ENCODE measurements around the gene IFIT3. TPM values are rescaled to one million over a fixed set of nuclear protein-coding genes. Genes with fewer than 3 reads are reported as not detected.
"Not testable (repeated sequence)": the region's sequence is repeated elsewhere in the genome, so short reads cannot be mapped to it uniquely, and the experiment has no call there.

Gene IFIT3
- total and polyA plus RNA-seq, 8 donors, result 2.3 to 11.6 (median 3.9) TPM

GRCh38 chr10:89329151-89329550 is 1.4 kb downstream of the IFIT3 start:
- no peaks in the 10 kb centered on the region for H3K9me3 ChIP-seq
- DNase-seq (no peak), ATAC-seq (no peak), FAIRE-seq (no peak)
- WGBS, 2 donors, result 82 to 96% methylated on average over 2 of the region's 2 CpGs
- peaks cover 0 to 25% (median 0%) of the 10 kb centered on the region in 3 donors for H3K4me1 ChIP-seq
- no peak for TF ChIP-seq CTCF (IDR thresholded peaks at IDR 0.05)
- no peak overlapping the region for H3K27ac ChIP-seq
- no peaks in the 10 kb centered on the region for H3K27me3 ChIP-seq
- peak overlapping the region in 1 of 4 donors; percentile 45 for H3K4me3 ChIP-seq
- intact Hi-C loops (cut with DNase I), result no loop called here
- no peaks in the 10 kb centered on the region for H3K36me3 ChIP-seq

GRCh38 chr10:89330014-89330413 is 2.2 kb downstream of the IFIT3 start:
- 74 to 79% methylated on average over 2 of the region's 3 CpGs for WGBS, 2 donors
- H3K27me3 ChIP-seq; intact Hi-C loops (cut with DNase I); DNase-seq; H3K9me3 ChIP-seq; ATAC-seq; H3K36me3 ChIP-seq; H3K4me3 ChIP-seq; FAIRE-seq; H3K27ac ChIP-seq: not testable (repeated sequence)
- peaks cover 0 to 25% (median 0%) of the 10 kb centered on the region in 3 donors for H3K4me1 ChIP-seq

GRCh38 chr10:89330537-89331212 is 2.9 kb downstream of the IFIT3 start:
- Histone ChIP-seq H3K4me3 (no peak overlapping the region), H3K27me3 (no peaks in the 10 kb centered on the region), H3K4me1 (peaks cover 0 to 25% (median 0%) of the 10 kb centered on the region in 3 donors), H3K9me3 (no peaks in the 10 kb centered on the region), H3K27ac (no peak overlapping the region), H3K36me3 (no peaks in the 10 kb centered on the region)
- no peak for TF ChIP-seq CTCF (IDR thresholded peaks at IDR 0.05)
- intact Hi-C loops (cut with DNase I), result no loop called here
- no peak for ATAC-seq
- FAIRE-seq, result no peak
- DNase-seq, result no peak

- ATAC-seq; FAIRE-seq; H3K36me3 ChIP-seq; intact Hi-C loops (cut with DNase I); DNase-seq; H3K27me3 ChIP-seq; H3K9me3 ChIP-seq: not testable (repeated sequence)
- peaks cover 0 to 25% (median 0%) of the 10 kb centered on the region in 3 donors for H3K4me1 ChIP-seq
- H3K4me3 ChIP-seq, result peak overlapping the region in 1 of 4 donors; percentile 32
- 82 to 84% methylated on average over 14 of the region's 14 CpGs for WGBS, 2 donors
- H3K27ac ChIP-seq, result peak overlapping the region; percentile 7 to 77 (median 54)
Measured at GRCh38 chr10:89331487-89332122, 3.8 kb downstream of the IFIT3 start.

GRCh38 chr10:89332123-89332633 is 4.4 kb downstream of the IFIT3 start:
- H3K4me1 ChIP-seq, result peaks cover 0 to 22% (median 0%) of the 10 kb centered on the region in 3 donors
- intact Hi-C loops (cut with DNase I), result no loop called here
- H3K36me3 ChIP-seq, result no peaks in the 10 kb centered on the region
- WGBS, 2 donors, result 4 to 14% methylated on average over 5 of the region's 5 CpGs
- TF ChIP-seq CTCF (IDR thresholded peaks at IDR 0.05), result no peak
- H3K27me3 ChIP-seq, result no peaks in the 10 kb centered on the region
- H3K27ac ChIP-seq, result peak overlapping the region; percentile 7 to 77 (median 54)
- DNase-seq, result no peak
- H3K4me3 ChIP-seq, result peak overlapping the region in 2 of 4 donors; percentile 0 to 32
- peak; percentile 49 to 77 (median 72) for ATAC-seq
- no peaks in the 10 kb centered on the region for H3K9me3 ChIP-seq
- peak; percentile 26 for FAIRE-seq
